ENCODE measurements around the gene NCKAP1. TPM values are rescaled to one million over a fixed set of nuclear protein-coding genes. Genes with fewer than 3 reads are reported as not detected.

The NCKAP1 gene
- total and polyA plus RNA-seq, 2 donors (not counting 3 experiments of a cell fraction or from before 2014, with no cell fraction given) = 49.4 to 130 TPM

DNA sequence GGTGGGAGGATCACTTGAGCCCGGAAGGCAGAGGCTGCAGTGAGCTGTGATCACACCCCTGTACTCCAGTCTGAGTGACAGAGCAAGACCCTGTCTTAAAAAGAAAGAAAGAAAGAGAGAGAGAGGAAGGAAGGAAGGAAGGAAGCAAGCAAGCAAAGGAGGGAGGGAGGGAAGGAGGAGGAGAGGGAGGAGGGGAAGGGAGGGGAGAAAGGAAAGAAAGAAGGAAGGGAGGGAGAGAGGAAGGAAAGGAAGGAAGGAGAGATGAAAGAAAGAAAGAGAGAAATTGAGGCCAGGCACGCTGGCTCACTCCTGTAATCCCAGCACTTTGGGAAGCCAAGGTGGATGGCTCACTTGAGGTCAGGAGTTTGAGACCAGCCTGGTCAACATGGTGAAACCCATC, 2.3 kb upstream of the NCKAP1 start:
- Histone ChIP-seq H3K36me3 (ENCODE audit: control insufficient read depth in 2 of 2, extremely low read depth in 1 of 2, insufficient read depth in 2 of 2, low read length in 2 of 2) (no peaks in the 10 kb centered on the region), H3K9ac (replicated peaks; ENCODE audit: extremely low read depth, insufficient read depth, low read length) (no peak overlapping the region), H3K27ac (ENCODE audit: insufficient read depth, low read depth, low read length) (no peak overlapping the region), H3K79me2 (ENCODE audit: control insufficient read depth, insufficient read depth, low read length) (peaks cover 24% of the 10 kb centered on the region), H3K9me1 (replicated peaks; ENCODE audit: control insufficient read depth, extremely low read depth, insufficient read depth, low read length) (no peaks in the 10 kb centered on the region), H3K4me2 (ENCODE audit: insufficient read depth, low read length) (no peak overlapping the region), H4K20me1 (replicated peaks; ENCODE audit: control insufficient read depth, extremely low read depth, insufficient read depth, low read length) (peaks cover 9% of the 10 kb centered on the region), H2AFZ (ENCODE audit: low read depth, low read length) (no peak overlapping the region), H3K4me1 (ENCODE audit: control insufficient read depth, extremely low read depth, insufficient read depth, low read length) (peaks cover 13% of the 10 kb centered on the region), H3K27me3 (ENCODE audit: control insufficient read depth in 2 of 2, insufficient read depth in 2 of 2, low read length in 2 of 2) (peaks cover 7 to 8% of the 10 kb centered on the region in 2 experiments), H3K9me3 (replicated peaks; ENCODE audit: control insufficient read depth, insufficient read depth, low read length) (no peaks in the 10 kb centered on the region), H3K4me3 (replicated peaks in 1 of 3; ENCODE audit: insufficient read depth in 1 of 3, low read depth in 1 of 3, low read length in 3 of 3) (no peak overlapping the region)
- BruUV-seq (replicated peaks) = no TSS peak
- DNase-seq (ENCODE audit: low read depth, low spot score) (no peak), FAIRE-seq (no peak)
- dilution Hi-C loops (cut with MboI; ENCODE audit: extremely low pct_ligation_motif_present, low sequenced_read_pairs) (no loop called here), intact Hi-C loops (cut with micrococcal nuclease) (no loop called here)
- CTCF ChIA-PET = interaction anchor here (0.9 kb wide), 1 partner anchor 16 kb away, joined by 3 read pairs; no protein-coding TSS in a partner anchor
- POLR2A ChIA-PET = no interaction called here
- no peak for TF ChIP-seq JUN (IDR thresholded peaks at IDR 0.05; ENCODE audit: borderline replicate concordance, insufficient read depth, insufficient read length, low read depth)

DNA sequence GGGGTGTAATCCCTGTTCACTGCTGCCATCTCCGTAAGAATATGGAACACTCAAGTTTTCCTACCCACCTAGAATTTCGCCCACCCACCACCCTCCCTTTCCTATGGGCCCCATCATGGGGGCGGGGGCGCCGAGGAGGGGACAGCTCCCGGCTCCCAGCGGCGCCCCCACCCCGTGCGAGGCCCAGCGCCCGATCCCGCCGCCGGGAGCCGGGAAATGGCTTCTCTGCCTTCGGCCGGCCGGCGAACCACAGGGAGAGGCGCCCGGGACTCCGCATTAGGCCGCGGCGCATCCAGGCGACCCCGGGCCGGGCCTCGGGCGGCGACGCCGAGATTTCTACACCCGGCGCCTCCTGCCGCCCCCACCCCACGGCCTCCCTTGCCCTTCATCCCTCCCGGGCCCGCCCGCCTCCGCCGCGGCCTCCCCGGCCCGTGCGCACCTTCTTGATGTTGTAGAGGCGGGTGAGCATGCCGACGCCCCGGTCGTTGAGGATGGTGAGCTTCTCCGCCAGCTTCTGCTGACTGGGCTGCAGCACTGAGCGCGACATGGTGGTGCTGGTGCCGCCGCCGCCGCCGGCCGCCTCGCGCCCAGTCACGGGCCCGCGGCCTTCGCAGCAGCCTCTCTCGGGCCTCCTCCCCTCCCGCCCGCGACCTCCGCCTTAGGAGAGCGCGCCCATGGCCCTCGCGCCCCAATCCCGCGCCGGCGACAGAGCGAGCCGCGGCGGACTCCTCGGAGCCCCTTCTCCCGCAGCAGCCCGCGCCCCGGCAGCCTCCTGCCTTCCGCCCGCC, 510 bp downstream of the NCKAP1 start:
- peak overlapping the region; percentile 86 to 99 (median 98) for H3K4me3 ChIP-seq (replicated peaks in 1 of 3; ENCODE audit: insufficient read depth in 1 of 3, low read depth in 1 of 3, low read length in 3 of 3)
- no peaks in the 10 kb centered on the region for H3K9me3 ChIP-seq (replicated peaks; ENCODE audit: control insufficient read depth, insufficient read depth, low read length)
- ChIA-PET POLR2A (no interaction called here), CTCF (interaction anchor here (1.0 to 1.4 kb wide), 3 partner anchors 25 to 42 kb away, joined by 3 to 4 read pairs (median 3); partner anchors contain the start of gene DUSP19)
- H3K4me2 ChIP-seq (ENCODE audit: insufficient read depth, low read length) = peak overlapping the region; percentile 94
- FAIRE-seq = no peak
- no peak for TF ChIP-seq FOS (IDR thresholded peaks at IDR 0.05; ENCODE audit: borderline replicate concordance, insufficient read depth, low read length)
- no peak for TF ChIP-seq GATA2 (IDR thresholded peaks at IDR 0.05; ENCODE audit: insufficient read depth, insufficient read length, low read depth, low read length)
- TF ChIP-seq POLR2A (IDR thresholded peaks at IDR 0.05; ENCODE audit: low read depth, low read length) = no peak
- no peak for TF ChIP-seq POLR2AphosphoS5 (IDR thresholded peaks at IDR 0.05; ENCODE audit: insufficient read depth, low read depth, low read length)
- no peak for TF ChIP-seq MYC (IDR thresholded peaks at IDR 0.05; ENCODE audit: low read depth, low read length)
- TF ChIP-seq, protein P1, sequence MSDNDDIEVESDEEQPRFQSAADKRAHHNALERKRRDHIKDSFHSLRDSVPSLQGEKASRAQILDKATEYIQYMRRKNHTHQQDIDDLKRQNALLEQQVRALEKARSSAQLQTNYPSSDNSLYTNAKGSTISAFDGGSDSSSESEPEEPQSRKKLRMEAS (IDR thresholded peaks at IDR 0.05; ENCODE audit: insufficient read depth, insufficient read length) = no peak
- no peak for TF ChIP-seq JUN (IDR thresholded peaks at IDR 0.05; ENCODE audit: borderline replicate concordance, insufficient read depth, insufficient read length, low read depth)
- TF ChIP-seq EZH2 (IDR thresholded peaks at IDR 0.05; ENCODE audit: borderline replicate concordance, low read depth, low read length, severe bottlenecking) = no peak
- TF ChIP-seq, protein P2, sequence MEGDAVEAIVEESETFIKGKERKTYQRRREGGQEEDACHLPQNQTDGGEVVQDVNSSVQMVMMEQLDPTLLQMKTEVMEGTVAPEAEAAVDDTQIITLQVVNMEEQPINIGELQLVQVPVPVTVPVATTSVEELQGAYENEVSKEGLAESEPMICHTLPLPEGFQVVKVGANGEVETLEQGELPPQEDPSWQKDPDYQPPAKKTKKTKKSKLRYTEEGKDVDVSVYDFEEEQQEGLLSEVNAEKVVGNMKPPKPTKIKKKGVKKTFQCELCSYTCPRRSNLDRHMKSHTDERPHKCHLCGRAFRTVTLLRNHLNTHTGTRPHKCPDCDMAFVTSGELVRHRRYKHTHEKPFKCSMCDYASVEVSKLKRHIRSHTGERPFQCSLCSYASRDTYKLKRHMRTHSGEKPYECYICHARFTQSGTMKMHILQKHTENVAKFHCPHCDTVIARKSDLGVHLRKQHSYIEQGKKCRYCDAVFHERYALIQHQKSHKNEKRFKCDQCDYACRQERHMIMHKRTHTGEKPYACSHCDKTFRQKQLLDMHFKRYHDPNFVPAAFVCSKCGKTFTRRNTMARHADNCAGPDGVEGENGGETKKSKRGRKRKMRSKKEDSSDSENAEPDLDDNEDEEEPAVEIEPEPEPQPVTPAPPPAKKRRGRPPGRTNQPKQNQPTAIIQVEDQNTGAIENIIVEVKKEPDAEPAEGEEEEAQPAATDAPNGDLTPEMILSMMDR (IDR thresholded peaks at IDR 0.05; ENCODE audit: extremely low read depth in 1 of 2, insufficient read depth in 1 of 2, low read depth in 1 of 2, low read length in 2 of 2) = no peak
- H3K9ac ChIP-seq (replicated peaks; ENCODE audit: extremely low read depth, insufficient read depth, low read length) = peak overlapping the region; percentile 95
- peaks cover 30% of the 10 kb centered on the region for H4K20me1 ChIP-seq (replicated peaks; ENCODE audit: control insufficient read depth, extremely low read depth, insufficient read depth, low read length)
- H2AFZ ChIP-seq (ENCODE audit: low read depth, low read length) = peak overlapping the region; percentile 26
- H3K36me3 ChIP-seq (ENCODE audit: control insufficient read depth in 2 of 2, extremely low read depth in 1 of 2, insufficient read depth in 2 of 2, low read length in 2 of 2) = no peaks in the 10 kb centered on the region
- H3K27me3 ChIP-seq (ENCODE audit: control insufficient read depth in 2 of 2, insufficient read depth in 2 of 2, low read length in 2 of 2) = peaks cover 5% of the 10 kb centered on the region in 2 experiments
- H3K79me2 ChIP-seq (ENCODE audit: control insufficient read depth, insufficient read depth, low read length) = peaks cover 53% of the 10 kb centered on the region
- no peak for DNase-seq (ENCODE audit: low read depth, low spot score)
- dilution Hi-C loops (cut with MboI; ENCODE audit: extremely low pct_ligation_motif_present, low sequenced_read_pairs) (no loop called here), intact Hi-C loops (cut with micrococcal nuclease) (loop anchor here (1.0 to 5.0 kb wide), 3 partner anchors 41 to 850 kb away; partner anchors contain the start of genes DUSP19 and NUP35)
- BruUV-seq (replicated peaks) = TSS peak; percentile 49
- H3K27ac ChIP-seq (ENCODE audit: insufficient read depth, low read depth, low read length) = peak overlapping the region; percentile 91
- H3K4me1 ChIP-seq (ENCODE audit: control insufficient read depth, extremely low read depth, insufficient read depth, low read length) = peaks cover 32% of the 10 kb centered on the region
- no peaks in the 10 kb centered on the region for H3K9me1 ChIP-seq (replicated peaks; ENCODE audit: control insufficient read depth, extremely low read depth, insufficient read depth, low read length)

Data from endothelial cell of umbilical vein (primary cell).